ENCODE data around the gene PIK3CA. TPM values are rescaled to one million over a fixed set of nuclear protein-coding genes. Genes with fewer than 3 reads are reported as not detected.

PIK3CA gene
- 26.7 and 39.4 TPM in 2 replicates for total RNA-seq

GRCh38 chr3:179147873-179148615 lies at the start of gene PIK3CA:
Gene PIK3CA, plus strand, starts transcription at chr3:179148357. Its CDS starts 50,469 bp downstream, at chr3:179198826.

GRCh38 chr3:179250803-179251476 lies 102.8 kb downstream of the PIK3CA start, which contains the start of gene KCNMB3:
Gene KCNMB3, minus strand, starts transcription at chr3:179251114. Its CDS starts 124 bp downstream, at chr3:179250990.

Other genes starting within 250 kb of the PIK3CA start
- 16.1 and 25.2 TPM in 2 replicates for gene ZMAT3, start 76.5 kb upstream of the PIK3CA start, total RNA-seq
- gene KCNMB3, start 102.8 kb downstream of the PIK3CA start, total RNA-seq: 2.6 and 2.9 TPM in 2 replicates
- gene ZNF639, start 174.7 kb downstream of the PIK3CA start, total RNA-seq: 34.7 and 44.2 TPM in 2 replicates
- 37.7 and 50.9 TPM in 2 replicates for gene MFN1, start 199.4 kb downstream of the PIK3CA start, total RNA-seq